Dedifferentiated amniotic fluid mesenchymal stem cell (primary cell): ENCODE measurements around the gene ANKFY1.

Experiments used
- DNase-seq: peaks from one replicate; pipeline ENCODE4 v3.0.0-alpha.2; 2016; ENCODE audit errors: extremely low spot score

ANKFY1 gene

GRCh38 chr17:4119299-4119698 lies 144.5 kb downstream of the ANKFY1 start:
- DNase-seq = no peak

GRCh38 chr17:4118015-4118743 lies 145.6 kb downstream of the ANKFY1 start:
- no peak for DNase-seq

- no peak for DNase-seq
Measured at GRCh38 chr17:4116516-4116915, 147.3 kb downstream of the ANKFY1 start.
